Measurements from ENCODE around the gene HIBADH.
"Not testable (repeated sequence)": the region's sequence is repeated elsewhere in the genome, so short reads cannot be mapped to it uniquely, and the experiment has no call there.

Gene HIBADH

DNA sequence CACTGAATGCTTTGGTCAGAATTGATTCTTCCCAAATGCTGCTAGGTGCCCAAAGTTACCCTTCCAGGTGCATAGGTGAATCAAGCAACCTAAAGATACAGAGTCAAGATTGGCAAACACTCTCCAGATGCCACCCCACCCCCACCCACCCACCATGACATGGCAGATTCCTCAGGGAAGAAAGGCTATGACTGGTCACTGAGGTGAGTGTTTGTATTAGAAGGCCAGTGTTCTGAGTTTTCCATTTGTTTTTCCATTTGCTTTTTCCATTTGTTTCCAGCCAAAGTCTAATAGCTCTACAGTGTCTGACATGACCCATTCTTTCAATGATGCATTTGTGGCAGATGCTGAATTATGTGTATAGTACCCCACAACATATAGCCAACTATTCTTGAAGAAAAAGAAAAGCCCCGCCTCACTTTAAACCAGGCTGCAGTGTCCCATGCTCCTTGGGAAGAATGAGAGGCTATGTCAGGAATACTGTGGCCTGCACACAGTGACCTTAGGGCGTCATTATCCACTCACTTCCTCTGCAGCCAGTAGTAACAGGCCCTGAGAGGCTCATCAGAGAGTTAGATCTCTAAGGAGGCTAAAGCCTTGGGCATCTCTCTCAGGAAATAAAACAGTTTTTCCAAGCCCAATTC, 16.1 kb upstream of the HIBADH start:
- no peak for DNase-seq

DNA sequence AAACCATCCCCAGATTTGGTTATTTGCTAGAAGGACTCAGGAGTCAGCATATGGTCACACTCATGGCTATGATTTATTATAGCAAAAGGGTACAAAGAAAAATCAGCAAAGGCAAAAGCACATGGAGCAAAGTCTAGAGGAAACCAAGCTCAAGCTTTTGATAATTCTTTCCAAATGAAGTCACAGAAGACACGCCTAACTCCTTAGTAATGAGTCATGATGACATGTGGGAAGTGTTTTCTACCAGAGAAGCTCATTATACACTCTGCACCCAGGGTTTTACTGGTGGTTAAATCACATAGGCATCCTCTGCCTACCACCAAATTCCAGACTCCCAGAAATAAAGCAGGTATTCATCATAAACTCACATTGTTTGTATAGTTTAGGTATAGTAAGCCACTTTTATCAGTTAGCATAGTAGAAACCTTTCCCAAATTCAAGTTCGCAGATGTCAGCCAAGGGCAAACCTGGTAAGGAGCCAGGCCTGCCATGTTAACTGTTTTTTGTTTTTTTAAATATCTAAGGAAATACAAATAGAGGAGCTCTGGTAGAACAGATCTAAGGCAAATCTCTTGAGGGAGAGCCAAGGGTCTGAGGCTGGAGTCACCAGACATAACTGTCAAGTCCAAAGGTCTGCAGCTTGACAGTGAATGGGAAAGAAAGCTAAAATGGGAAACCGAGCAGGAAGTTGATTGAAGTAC, 15.4 kb upstream of the HIBADH start:
- DNase-seq: no peak

DNA sequence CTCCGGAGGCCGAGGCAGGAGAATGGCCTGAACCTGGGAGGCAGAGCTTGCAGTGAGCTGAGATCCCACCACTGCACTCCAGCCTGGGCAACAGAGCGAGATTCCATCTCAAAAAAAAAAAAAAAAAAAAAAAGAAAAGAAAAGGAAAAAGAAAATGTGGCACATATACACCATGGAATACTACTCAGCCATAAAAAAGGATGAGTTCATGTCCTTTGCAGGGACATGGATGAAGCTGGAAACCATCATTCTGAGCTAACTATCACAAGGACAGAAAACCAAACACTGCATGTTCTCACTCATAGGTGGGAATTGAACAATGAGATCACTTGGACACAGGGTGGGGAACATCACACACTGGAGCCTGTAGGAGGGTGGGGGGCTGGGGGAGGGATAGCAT, 11.4 kb upstream of the HIBADH start:
- DNase-seq: not testable (repeated sequence)

DNA sequence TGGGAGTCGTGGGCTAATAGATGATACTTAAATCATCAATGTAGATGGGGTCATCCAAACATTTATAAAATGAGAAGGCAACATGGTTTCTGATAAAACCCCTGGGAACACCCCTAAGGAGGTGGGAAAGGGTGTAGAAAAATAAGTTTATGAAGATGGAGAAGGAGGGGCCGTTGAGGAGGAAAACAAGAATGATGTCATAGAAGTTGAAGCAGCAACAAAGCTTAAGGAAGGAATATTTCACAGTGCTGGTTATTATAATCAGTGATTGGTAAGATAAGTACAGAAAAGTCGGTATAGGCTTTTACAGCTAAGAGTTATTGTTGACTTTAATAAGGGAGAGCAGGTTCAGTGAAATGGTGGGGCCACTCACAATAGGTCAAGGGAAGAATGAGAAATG, 9.0 kb upstream of the HIBADH start:
- DNase-seq: no peak

DNA sequence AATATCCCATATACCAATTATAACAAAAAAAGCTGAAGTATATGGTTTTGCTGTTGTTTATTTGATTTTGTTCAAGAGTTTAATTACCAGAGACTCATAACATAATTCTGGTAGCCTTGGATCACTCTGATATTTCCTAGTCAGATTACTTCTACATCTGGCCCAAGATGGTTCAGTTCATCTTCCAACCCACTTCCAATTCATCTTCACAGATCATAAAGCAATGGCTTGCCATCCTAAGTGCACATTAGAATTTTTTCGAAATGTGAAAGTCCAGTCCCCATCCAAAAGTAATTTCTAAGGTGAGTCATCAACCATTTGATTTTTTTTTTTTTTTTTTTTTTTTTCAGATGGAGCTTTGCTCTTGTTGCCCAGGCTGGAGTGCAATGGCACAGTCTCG, 8.0 kb upstream of the HIBADH start:
- no peak for DNase-seq

DNA sequence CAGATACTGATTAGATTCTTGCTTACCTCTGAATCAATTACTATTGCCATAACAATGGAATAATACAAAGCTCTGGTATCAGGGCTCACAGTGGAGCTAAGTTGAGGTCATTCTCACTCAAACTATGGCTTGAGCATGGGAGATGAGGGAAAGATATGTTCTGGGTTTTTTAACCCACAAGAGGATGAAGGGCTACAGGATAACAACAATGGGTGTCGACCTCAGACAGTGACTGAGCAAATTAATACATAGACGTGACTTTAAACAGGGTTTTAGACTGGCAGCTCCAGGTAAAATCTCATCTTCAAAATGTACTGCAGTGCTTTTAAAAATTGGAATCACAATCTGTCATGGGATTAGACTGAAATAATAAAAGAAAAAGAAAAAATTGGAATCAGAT, 7.5 kb upstream of the HIBADH start:
- no peak for DNase-seq

DNA sequence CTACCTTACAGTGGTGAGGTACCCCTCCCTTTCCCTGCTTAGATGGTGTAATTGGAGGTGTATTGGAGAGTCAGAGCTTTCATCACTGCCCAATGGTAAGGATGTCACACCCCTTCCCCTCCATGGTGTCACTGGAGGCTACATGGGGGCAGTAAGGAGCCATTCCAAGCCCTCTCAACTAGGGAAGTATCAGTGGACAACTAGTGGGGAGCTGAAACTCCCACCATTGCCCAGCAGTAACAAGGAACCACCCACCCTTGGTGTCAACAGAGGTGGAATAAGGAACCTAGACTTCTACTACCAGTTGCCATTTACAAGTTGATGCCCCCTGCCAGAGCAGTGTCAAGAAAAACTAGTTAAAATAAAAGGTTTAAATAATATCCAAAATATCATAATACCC, 2.8 kb upstream of the HIBADH start:
- no peak for DNase-seq

DNA sequence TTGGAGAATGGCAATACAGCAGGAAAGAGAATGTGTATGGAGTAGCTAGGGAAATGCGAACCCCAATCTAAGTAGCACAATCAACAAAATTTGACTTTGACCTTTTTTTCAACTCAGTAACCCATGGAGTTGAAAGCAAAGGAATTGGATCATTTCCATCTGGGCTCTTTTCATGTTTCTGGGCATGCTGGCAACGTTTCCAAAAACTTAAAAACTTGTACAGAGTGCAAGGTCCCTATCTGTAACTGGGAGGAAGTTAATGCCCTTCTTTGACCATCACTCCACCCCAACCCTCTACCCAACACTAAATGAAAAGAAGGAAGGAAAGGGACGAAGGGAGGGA, 1.3 kb upstream of the HIBADH start:
- no peak for DNase-seq

DNA sequence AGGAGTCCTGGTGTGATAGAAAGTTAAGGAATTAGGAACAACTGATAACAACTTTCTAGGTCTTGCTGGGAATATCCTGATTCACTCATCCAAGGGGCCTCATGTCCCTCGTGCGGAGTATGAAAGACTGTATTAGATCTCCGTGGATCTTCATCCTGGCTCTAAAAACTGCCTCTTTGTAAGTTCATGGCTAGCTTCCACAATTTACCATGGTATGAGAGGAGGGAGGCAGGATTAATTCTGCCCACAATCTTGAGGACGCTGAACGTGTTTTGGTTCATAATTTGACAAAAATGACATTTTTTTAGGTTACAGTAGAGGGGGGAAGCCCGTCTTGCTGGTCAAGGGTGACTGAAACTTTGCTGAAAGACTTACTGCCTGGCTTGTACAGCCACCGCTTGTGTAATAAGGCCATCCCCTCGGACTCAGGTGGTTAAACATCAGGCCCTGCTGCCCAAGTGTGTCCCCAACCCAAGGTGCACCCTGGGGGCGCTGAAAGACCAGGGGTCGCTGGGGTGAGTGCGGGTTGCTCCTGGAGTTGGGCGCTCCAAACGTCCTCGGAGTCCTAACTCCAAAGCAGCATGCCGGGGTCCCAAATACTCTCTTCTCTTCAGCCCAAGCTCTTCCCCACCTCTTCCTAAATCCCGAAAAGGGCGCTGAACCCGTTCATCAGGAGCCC, 733 bp downstream of the HIBADH start:
- DNase-seq: no peak

DNA sequence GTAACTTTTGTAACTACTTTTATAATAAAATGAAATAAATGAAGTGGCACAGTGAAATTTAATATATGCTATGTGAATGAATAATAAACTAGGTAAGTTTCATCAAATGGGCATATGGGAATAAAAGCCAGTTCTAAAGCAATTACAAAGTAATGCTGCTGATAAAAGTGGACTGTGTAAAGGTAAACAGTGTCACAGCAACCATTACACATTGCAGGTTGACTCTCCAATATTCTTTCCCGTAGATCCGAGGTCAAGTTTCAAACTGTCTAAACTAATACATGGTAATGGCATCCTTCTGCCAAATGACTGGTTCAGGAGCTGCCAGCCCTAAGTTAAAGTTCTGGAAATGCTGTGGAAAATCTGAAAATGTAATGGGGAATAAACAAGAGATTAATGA, 6.0 kb downstream of the HIBADH start:
- DNase-seq: no peak

DNA sequence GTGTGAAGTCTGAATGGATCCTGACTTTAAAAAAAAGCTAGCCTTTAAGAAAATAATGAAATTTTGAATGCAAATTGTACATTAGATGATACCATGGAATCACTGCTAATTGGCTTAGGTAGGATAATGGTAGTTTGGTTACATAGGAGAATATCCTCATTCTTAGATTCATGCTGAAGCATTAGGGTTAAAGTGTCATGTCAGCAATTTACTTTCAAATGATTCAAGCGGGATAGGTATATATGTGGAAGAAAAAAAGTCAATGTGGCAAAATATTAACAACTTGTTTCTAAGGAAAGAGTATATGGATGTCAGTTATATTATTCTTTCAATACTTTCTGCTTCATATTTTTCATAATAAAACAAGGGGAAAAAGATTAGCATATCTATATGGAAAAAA, 7.5 kb downstream of the HIBADH start:
- no peak for DNase-seq

DNA sequence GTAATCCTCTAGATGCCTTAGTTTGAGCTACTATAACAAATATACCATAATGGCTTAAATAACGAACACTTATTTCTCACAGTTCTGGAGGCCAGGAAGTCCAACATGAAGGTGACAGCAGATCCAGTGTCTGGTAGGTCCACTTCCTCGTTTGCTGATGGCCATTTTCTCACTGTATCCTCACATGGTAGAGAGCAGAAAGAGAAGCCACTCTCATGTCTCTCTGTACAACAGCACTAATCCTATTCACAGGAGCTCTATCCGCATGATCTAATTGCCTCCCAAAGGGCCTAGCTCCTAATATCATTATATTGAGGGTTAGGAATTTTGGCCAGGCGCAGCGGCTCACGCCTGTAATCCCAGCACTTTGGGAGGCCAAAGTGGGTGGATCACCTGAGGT, 10.2 kb downstream of the HIBADH start:
- DNase-seq: no peak

DNA sequence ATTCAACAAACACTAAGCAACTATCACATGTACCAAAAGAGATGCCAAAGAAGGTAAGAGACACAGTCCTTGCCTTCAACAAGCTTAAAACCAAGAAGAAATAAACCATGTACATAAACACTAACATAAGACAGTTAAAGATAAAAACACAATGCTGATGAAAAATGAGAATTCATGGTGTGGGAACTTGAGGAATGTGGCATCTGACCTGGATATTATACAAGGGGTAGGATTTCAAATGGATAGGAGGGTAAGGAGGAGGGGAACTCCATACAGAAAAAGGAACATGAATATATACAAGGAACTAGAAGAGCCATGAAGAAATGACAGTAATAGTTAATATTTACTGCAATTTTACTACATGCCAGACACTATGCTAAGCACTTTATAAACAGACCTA, 11.0 kb downstream of the HIBADH start:
- no peak for DNase-seq

DNA sequence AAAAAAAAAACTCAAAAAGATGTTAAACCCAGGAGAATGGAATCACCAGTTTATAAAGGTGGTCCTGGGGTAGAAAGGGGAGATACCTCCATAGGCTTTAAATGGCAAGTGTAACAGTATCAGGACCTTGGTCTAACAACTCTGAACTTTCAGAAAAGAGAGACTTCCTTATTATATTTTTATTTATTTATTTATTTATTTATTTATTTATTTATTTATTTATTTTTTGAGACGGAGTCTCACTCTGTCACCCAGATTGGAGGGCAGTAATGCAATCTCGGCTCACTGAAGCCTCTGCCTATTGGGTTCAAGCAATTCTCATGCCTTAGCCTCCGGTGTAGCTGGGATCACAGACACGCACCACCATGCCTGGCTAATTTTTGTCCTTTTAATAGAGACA, 12.4 kb downstream of the HIBADH start:
- DNase-seq: no peak

DNA sequence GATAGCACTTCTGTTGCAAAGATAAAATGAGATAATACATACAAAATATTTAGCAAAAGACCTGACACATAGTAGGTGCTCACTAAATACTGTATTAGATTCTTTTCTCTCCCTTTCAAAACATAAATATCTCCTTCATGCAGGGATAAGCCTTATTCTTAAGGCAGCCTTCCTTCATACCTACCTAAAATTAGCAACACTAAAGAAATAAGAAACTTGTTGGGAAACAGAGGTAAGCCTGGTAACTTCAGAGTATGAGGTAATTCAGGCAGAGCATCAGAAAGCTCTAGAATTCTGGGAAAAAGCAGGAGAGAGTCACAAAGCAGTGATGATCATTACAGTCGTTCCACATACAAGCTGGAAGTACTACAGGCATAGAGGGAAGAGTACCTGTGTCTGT, 15.2 kb downstream of the HIBADH start:
- no peak for DNase-seq

DNA sequence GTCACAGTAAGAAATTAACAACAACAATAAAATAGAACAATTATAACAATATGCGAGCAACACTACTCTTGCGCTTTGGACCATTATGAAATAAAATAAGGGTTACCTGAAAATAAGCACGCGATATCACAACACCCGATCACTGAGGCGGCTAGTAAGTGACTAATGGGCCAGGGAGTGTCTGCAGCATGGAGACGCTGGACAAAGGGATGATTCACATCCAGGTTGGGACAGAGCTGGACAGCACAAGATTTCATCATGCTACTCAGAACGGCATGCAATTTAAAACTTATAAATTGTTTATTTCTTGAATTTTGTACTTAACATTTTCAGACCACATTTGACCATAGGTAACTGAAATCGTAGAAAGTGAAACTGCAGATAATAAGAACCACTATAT, 15.6 kb downstream of the HIBADH start:
- DNase-seq: no peak

DNA sequence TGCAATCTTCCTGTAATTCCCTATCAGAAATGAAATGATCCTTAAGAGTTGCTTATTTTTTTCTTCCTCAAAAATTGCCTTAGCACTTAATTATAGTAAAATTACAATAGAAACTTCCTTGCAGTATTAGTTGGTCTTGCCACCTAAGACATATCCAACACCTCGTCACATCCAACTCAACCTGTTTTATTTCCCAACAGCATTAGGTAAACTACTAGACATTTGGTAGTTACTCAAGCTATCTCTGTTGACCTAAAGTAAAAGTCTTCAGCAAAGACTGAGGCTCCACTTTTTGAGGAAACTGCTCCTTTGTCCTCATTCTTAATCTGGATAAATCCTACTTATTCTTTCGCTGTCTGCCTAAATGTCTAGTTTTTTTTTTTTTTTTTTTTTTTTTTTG, 20.4 kb downstream of the HIBADH start:
- no peak for DNase-seq

DNA sequence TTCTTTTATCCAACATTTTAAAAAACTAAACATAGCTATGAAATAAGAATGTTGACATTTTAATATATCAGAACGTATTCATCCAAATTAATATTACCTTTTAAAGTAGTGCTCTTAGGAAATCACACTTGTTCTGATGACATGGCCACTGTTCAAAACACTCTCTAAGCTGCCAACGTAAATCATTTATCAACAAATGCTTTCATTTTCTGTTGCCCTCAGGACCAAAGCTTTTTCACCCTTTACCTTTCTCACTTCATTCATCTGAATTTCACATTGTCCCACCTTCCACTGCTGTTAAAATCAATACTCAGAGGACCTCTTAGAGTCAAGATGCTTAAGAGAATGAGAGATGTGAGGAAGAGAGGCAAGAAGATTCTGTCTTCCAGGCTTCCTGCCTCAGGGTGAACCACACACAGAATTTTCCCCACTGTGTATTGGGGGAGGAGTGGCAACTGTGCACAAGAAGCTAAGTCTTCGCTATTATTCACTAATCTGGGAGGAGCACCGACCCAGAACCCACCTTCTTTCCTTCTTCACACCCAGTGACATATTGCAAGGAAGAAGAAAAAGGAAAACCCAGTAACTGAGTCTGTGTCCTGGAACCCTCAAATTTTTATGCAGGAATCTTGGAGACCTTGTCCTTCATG, 21.0 kb downstream of the HIBADH start:
- no peak for DNase-seq

DNA sequence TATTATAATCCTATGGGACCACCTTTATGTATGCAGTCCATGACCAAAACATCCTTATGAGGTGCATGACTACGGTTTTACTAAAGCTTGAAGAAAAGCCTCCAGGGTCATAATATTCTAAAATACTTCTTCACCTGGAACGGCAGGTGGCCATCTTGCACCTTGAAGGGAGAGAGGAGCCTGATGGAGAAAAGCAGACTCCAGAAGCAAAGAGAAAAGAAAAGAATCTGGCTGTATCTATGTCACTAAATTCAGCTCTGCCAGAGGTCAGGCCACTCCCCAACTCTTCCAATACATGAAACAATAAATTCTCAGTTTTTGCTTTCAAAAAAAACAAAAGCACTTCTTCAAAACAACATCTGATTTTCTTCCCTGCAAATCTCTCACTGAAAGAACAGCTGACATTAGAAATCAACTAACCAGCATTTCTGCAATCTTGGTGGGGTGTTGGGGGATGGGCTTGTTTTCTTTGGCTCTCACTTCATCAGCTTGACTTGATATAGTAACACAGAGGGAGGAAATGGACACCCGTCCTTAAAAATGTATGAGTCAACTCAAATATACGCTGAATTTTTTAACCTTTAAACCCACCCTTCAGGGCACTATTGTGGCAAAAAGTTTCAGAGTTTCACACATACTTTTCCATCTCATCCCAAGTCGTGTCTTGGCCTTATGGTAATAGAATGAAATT, 21.7 kb downstream of the HIBADH start:
- no peak for DNase-seq

DNA sequence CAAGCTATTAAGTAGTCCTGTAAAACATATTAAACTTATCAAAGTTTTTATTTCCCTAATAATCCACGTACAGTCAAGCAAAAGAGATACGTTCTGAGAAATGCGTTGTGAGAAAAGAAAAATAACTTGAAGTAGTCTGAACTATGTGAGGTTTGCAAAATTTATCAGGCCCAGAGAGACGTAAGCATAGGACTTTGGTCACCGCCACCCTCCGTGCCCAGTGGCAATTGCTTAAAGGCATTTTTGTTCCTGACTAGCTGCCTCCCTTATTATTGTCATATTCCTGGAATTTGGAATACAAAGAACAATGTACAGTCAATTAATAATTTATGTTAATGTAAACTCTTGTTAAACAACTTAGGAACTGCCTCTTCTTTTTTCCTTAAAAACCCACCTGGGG, 22.8 kb downstream of the HIBADH start:
- DNase-seq: no peak

DNA sequence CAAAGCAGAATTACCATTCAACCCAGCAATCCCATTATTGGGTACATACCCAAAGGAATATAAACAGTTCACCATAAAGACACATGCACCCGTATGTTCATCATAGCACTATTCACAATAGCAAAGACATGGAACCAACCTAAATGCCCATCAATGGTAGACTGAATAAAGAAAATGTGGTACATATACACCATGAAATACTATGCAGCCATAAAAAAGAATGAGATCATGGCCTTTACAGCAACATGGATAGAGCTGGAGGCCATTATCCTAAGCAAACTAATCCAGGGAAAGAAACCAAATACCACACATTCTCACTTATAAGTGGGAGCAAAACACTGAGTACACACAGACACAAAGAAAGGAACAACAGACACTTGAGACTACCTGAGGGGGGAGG, 23.6 kb downstream of the HIBADH start:
- not testable (repeated sequence) for DNase-seq

DNA sequence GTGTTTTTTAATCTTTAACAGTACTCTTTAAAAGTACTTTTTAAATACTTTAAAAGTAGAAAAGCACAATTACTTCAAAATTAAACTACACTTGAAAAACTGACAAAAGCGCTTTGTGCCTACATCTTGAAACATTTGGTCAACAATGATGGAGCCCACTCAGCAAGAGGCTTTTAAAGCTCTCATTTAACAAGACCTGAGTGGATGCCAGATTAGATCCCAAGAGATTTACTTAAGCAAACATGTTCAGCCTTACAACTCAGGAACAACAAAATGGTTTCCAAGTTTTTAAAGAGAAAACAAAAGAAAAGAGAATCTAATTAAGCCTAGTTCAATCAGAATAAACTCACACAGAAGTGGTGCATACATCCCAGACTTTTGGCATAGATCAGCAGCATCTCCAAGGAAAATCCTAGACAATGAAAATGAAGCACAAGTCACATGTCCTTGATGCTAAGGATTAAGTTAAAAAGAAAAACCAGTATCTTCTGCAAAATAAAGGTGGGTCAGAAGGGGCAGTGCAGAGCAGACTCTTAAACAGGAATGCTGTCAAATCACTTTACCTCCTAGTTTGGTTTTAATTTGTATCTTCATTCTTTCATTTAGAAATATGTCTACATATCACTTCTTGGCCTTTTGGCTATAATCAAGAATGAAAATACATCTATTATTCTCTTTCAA, 26.2 kb downstream of the HIBADH start:
- no peak for DNase-seq

DNA sequence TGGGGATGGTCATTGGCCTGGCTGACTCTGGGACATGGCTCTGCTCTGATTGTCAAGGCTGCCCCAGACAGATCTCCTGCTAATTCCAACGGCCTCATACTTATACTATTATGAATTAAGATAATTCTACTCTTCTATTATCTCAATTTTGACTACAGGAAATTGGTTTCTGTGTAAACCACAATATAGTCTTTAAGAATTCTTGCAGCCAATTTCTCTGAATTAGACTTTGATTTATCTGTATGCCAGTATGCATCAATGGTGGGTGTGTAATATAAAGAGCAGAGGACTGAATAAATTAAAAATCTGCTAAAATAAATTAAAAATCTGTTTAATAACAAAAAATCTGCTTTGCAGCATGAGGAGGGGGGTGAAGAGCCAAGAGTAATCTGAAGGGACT, 27.0 kb downstream of the HIBADH start:
- no peak for DNase-seq
